Measurements from ENCODE around the gene FITM2. TPM values are rescaled to one million over a fixed set of nuclear protein-coding genes. Genes with fewer than 3 reads are reported as not detected.

Gene FITM2
- total RNA-seq, 2 donors from 2014 or later, result 7.0 to 17.1 TPM

- no peaks in the 10 kb centered on the region for H3K27me3 ChIP-seq
- intact Hi-C loops (cut with DNase I), result no loop called here
- H3K36me3 ChIP-seq (replicated peaks in 1 of 2; ENCODE audit: insufficient read depth in 1 of 2, low read depth in 2 of 2), result no peaks in the 10 kb centered on the region
- peaks cover 45% of the 10 kb centered on the region for H3K4me1 ChIP-seq
- DNase-seq (peak in 2 of 4 donors; percentile 8 to 30), ATAC-seq (no peak)
- H3K27ac ChIP-seq, result peak overlapping the region in 3 of 4 donors; percentile 91 to 94 (median 93)
- WGBS, 2 donors, result 21 to 30% methylated on average over 2 of the region's 2 CpGs
- H3K9me3 ChIP-seq, result no peaks in the 10 kb centered on the region
- TF ChIP-seq POLR2A (IDR thresholded peaks at IDR 0.05) (no peak), CTCF (IDR thresholded peaks at IDR 0.05) (no peak)
- no peak overlapping the region for H3K4me3 ChIP-seq
Observed at GRCh38 chr20:44357020-44357419, 46.0 kb upstream of the FITM2 start.

GRCh38 chr20:44356353-44356723 lies 45.3 kb upstream of the FITM2 start:
- peak overlapping the region; percentile 59 to 68 for H3K4me3 ChIP-seq
- ATAC-seq (no peak), DNase-seq (no peak)
- no peaks in the 10 kb centered on the region for H3K9me3 ChIP-seq
- WGBS, 2 donors, result 17 to 27% methylated on average over 14 of the region's 14 CpGs
- intact Hi-C loops (cut with DNase I), result no loop called here
- peaks cover 41% of the 10 kb centered on the region for H3K4me1 ChIP-seq
- no peaks in the 10 kb centered on the region for H3K36me3 ChIP-seq (replicated peaks in 1 of 2; ENCODE audit: insufficient read depth in 1 of 2, low read depth in 2 of 2)
- no peak for TF ChIP-seq POLR2A (IDR thresholded peaks at IDR 0.05)
- TF ChIP-seq CTCF (IDR thresholded peaks at IDR 0.05), result no peak
- H3K27ac ChIP-seq, result peak overlapping the region; percentile 81 to 94 (median 92)
- no peaks in the 10 kb centered on the region for H3K27me3 ChIP-seq

GRCh38 chr20:44355498-44356352 lies 44.7 kb upstream of the FITM2 start, which contains the start of gene HNF4A:
Gene HNF4A (plus strand): TSS chr20:44355699. CDS start chr20:44355805, 106 bp downstream.
- TF ChIP-seq CTCF (IDR thresholded peaks at IDR 0.05) (peak in 1 of 7 experiments; percentile 6), POLR2A (IDR thresholded peaks at IDR 0.05) (peak; percentile 58 to 91 (median 86))
- Histone ChIP-seq H3K4me3 (peak within 1 kb of the TSS; percentile 59 to 68), H3K4me1 (peaks cover 39% of the 10 kb centered on the region), H3K36me3 (replicated peaks in 1 of 2; ENCODE audit: insufficient read depth in 1 of 2, low read depth in 2 of 2) (no peaks in the 10 kb centered on the region), H3K27ac (peak within 1 kb of the TSS; percentile 81 to 94 (median 92)), H3K9me3 (no peaks in the 10 kb centered on the region), H3K27me3 (no peaks in the 10 kb centered on the region)
- 23 to 31% methylated on average over 17 to 40 of the region's 40 CpGs for WGBS, 2 donors
- ATAC-seq, result peak; percentile 93
- intact Hi-C loops (cut with DNase I), result no loop called here
- DNase-seq, result peak; percentile 83 to 90 (median 86)

GRCh38 chr20:44354979-44355497 lies 44.0 kb upstream of the FITM2 start:
- DNase-seq, result no peak
- ATAC-seq, result peak; percentile 76
- H3K27me3 ChIP-seq, result no peaks in the 10 kb centered on the region
- intact Hi-C loops (cut with DNase I), result no loop called here
- H3K36me3 ChIP-seq (replicated peaks in 1 of 2; ENCODE audit: insufficient read depth in 1 of 2, low read depth in 2 of 2), result no peaks in the 10 kb centered on the region
- H3K27ac ChIP-seq, result peak overlapping the region; percentile 81 to 94 (median 92)
- H3K4me3 ChIP-seq, result peak overlapping the region in 1 of 2 donors; percentile 68
- WGBS, 2 donors, result 18 to 21% methylated on average over 6 of the region's 6 CpGs
- peaks cover 39% of the 10 kb centered on the region for H3K4me1 ChIP-seq
- no peak for TF ChIP-seq CTCF (IDR thresholded peaks at IDR 0.05)
- TF ChIP-seq POLR2A (IDR thresholded peaks at IDR 0.05), result no peak
- H3K9me3 ChIP-seq, result no peaks in the 10 kb centered on the region
